Ramos (cell line): ENCODE measurements around the gene HP.

Experiments
- in situ Hi-C: fragments of 300-500 bp; cut with MboI; formaldehyde crosslinking; loops from one replicate; pipeline ENCODE4 v1.14.3; 2022; ENCODE audit warnings: low sequenced_read_pairs; ENCODE audit not compliant: unreplicated experiment

The HP gene

GRCh38 chr16:72083778-72084404, 29.6 kb downstream of the HP start:
- in situ Hi-C loops = no loop called here

GRCh38 chr16:72084445-72084844, 30.1 kb downstream of the HP start:
- in situ Hi-C loops = no loop called here

- in situ Hi-C loops = no loop called here
Measured at GRCh38 chr16:72085002-72085401, 30.7 kb downstream of the HP start.

GRCh38 chr16:72091217-72091616, 36.9 kb downstream of the HP start:
- in situ Hi-C loops = no loop called here

- in situ Hi-C loops = no loop called here
Measured at GRCh38 chr16:72092832-72093447, 38.6 kb downstream of the HP start.

GRCh38 chr16:72093448-72094265, 39.4 kb downstream of the HP start, which contains the start of the genes DHX38 and TXNL4B:
Gene DHX38 (plus strand): TSS chr16:72093847. CDS start chr16:72096158, 2,311 bp downstream.
Gene TXNL4B (minus strand): TSS chr16:72093620. CDS start chr16:72090749, 2,871 bp downstream.
- in situ Hi-C loops = no loop called here

- in situ Hi-C loops = no loop called here
Measured at GRCh38 chr16:72094266-72094610, 39.9 kb downstream of the HP start.

- in situ Hi-C loops = no loop called here
Measured at GRCh38 chr16:72098936-72099335, 44.6 kb downstream of the HP start.

- in situ Hi-C loops = no loop called here
Measured at GRCh38 chr16:72099377-72099818, 45.1 kb downstream of the HP start.

- in situ Hi-C loops = no loop called here
Measured at GRCh38 chr16:72101195-72101594, 46.9 kb downstream of the HP start.

- in situ Hi-C loops = no loop called here
Measured at GRCh38 chr16:72104905-72105304, 50.6 kb downstream of the HP start.

- in situ Hi-C loops = no loop called here
Measured at GRCh38 chr16:72105978-72106377, 51.7 kb downstream of the HP start.

GRCh38 chr16:72107371-72107770, 53.1 kb downstream of the HP start:
- in situ Hi-C loops = no loop called here

GRCh38 chr16:72108353-72109102, 54.2 kb downstream of the HP start:
- in situ Hi-C loops = no loop called here

- in situ Hi-C loops = no loop called here
Measured at GRCh38 chr16:72109300-72109699, 55.0 kb downstream of the HP start.

GRCh38 chr16:72109966-72110530, 55.7 kb downstream of the HP start:
- in situ Hi-C loops = no loop called here
